ENCODE measurements around the gene C16orf92. TPM values are rescaled to one million over a fixed set of nuclear protein-coding genes. Genes with fewer than 3 reads are reported as not detected.

The C16orf92 gene
- total and polyA plus RNA-seq, 4 experiments from 2014 or later, result not detected

DNA sequence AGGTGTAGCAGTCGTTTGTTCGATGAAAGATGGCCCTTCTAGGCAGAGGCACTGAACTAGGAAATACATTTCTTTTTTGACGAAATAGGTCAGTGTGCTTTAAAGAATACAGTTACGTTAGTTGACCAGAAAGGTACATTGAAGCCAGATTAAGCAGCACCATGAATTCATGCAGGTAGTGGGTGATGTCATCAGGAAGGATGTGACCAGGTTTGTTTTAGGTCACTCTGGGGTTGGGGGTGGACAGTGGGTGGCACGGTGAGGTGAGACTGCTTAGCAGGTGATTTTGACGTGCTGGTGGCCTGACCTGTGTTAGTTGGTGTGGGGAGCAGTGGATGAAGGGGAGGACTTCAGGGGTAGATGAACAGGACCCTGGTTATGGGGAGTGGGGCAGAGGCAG is 23.4 kb upstream of the C16orf92 start:
- peaks cover 16 to 52% of the 10 kb centered on the region in 2 donors for H3K36me3 Mint-ChIP-seq
- POLR2A ChIA-PET (ENCODE audit: partially characterized antibody), result interaction anchor here (0.5 kb wide), 1 partner anchor 143 kb away, joined by 3 read pairs; no protein-coding TSS in a partner anchor
- Histone ChIP-seq H3K4me1 (ENCODE audit: insufficient read depth, low read length) (peaks cover 14% of the 10 kb centered on the region), H3K9me3 (ENCODE audit: control insufficient read depth in 1 of 2, low read length in 2 of 2) (no peaks in the 10 kb centered on the region), H3K27me3 (ENCODE audit: insufficient read depth, low read length) (no peaks in the 10 kb centered on the region), H3K36me3 (ENCODE audit: insufficient read depth, low read length) (peaks cover 13% of the 10 kb centered on the region), H3K27ac (ENCODE audit: low read depth, low read length) (no peak overlapping the region), H3K4me3 (ENCODE audit: low read length in 2 of 2) (no peak overlapping the region)
- CTCF ChIA-PET (ENCODE audit: partially characterized antibody), result no interaction called here
- H3K4me1 Mint-ChIP-seq, result peaks cover 8 to 41% (median 26%) of the 10 kb centered on the region in 4 donors
- no peaks in the 10 kb centered on the region for H3K9me3 Mint-ChIP-seq
- no peak overlapping the region for H3K4me3 Mint-ChIP-seq
- intact Hi-C loops (cut with micrococcal nuclease), result loop anchor here (10.0 kb wide), 1 partner anchor 185 kb away; the partner anchor contains the start of genes PAGR1 and PRRT2
- DNase-seq, result no peak
- H3K27me3 Mint-ChIP-seq, result no peaks in the 10 kb centered on the region
- peak overlapping the region in 3 of 7 donors; percentile 5 to 46 (median 26) for H3K27ac Mint-ChIP-seq

DNA sequence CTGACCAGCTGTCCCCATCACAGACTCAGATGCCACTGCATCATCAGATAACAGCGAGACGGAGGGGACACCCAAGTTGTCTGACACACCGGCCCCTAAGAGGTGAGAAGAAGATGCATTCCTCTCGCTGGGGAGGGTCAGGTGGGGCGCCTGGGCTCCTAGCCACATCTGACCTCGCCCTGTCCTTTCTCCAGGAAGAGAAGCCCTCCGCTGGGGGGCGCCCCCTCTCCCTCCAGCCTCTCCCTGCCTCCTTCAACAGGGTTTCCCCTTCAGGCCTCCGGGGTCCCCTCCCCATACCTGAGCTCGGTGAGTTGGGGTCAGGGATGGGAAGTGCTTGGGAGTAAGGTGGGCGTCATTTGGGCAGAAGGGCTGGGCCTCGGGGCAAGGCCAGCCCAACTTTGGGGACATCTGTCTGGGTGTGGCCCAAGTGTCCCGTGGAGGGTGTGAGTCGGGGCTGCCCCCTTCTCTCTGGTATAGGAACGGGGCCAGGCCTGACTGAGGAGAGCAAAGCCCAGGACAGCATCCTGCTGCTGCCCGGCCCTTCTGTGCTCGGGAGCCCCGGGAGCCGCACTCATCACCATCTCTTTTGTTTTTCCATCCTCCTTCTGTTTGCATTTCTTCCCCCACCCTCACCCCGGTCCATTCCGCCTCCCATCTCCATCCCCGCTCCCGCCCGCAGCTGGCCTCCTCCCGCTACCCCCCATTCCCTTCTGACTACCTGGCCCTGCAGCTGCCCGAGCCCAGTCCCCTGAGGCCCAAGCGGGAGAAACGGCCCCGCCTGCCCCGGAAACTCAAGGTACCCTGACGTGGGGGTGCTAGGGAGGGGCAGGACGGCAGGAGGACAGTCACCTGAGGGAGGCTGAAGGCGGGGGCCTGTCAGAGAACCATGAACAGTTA is 22.0 kb upstream of the C16orf92 start:
- DNase-seq, result no peak
- POLR2A ChIA-PET (ENCODE audit: partially characterized antibody), result no interaction called here
- no peak overlapping the region for H3K27ac ChIP-seq (ENCODE audit: low read depth, low read length)
- Mint-ChIP-seq H3K4me1 (peaks cover 8 to 28% (median 23%) of the 10 kb centered on the region in 4 donors), H3K36me3 (peaks cover 15 to 42% of the 10 kb centered on the region in 2 donors), H3K9me3 (no peaks in the 10 kb centered on the region), H3K27me3 (no peaks in the 10 kb centered on the region), H3K4me3 (no peak overlapping the region), H3K27ac (peak overlapping the region in 1 of 7 donors; percentile 66)
- H3K9me3 ChIP-seq (ENCODE audit: control insufficient read depth in 1 of 2, low read length in 2 of 2), result no peaks in the 10 kb centered on the region
- peaks cover 13% of the 10 kb centered on the region for H3K36me3 ChIP-seq (ENCODE audit: insufficient read depth, low read length)
- H3K27me3 ChIP-seq (ENCODE audit: insufficient read depth, low read length), result no peaks in the 10 kb centered on the region
- CTCF ChIA-PET (ENCODE audit: partially characterized antibody), result no interaction called here
- peaks cover 9% of the 10 kb centered on the region for H3K4me1 ChIP-seq (ENCODE audit: insufficient read depth, low read length)
- H3K4me3 ChIP-seq (ENCODE audit: low read length in 2 of 2), result no peak overlapping the region
- intact Hi-C loops (cut with micrococcal nuclease), result no loop called here

DNA sequence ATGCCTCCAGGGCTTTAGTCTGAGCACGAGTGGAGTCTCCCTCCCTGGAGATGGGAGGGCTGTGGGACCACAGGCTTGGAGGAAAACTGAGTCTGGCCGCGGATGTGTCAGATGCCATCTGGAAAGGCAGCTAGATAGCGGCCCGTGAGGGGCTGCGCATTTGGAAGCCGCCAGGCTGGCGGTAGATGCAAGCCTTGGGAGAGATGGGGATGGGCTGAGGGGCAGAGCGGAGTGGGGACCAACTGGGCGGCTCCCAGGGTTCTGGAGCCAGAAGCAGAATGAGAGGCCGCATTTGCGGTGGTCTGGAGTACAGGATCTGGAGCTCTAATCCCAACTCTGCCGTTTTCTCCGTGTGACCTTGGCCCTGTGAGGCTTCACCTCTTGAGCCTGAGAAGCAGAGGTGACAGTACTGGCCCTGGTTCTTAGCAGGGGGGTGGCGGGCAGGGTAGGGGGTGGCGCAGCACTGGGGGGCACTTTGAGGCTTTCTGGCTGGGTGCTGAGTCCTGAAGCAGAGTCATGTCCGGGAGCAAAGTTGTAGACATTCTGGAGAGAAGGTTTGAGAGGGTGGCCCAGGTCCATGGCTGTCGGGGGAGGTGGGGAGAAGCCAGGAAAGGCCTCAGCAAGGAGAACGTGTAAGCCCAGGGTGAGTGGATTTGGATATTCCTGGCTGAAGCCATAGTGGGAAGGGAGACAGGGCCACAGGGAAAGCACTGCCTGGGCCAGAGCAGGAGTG is 20.2 kb upstream of the C16orf92 start:
- no peaks in the 10 kb centered on the region for H3K4me1 ChIP-seq (ENCODE audit: insufficient read depth, low read length)
- ChIA-PET CTCF (ENCODE audit: partially characterized antibody) (no interaction called here), POLR2A (ENCODE audit: partially characterized antibody) (no interaction called here)
- intact Hi-C loops (cut with micrococcal nuclease), result no loop called here
- H3K27me3 ChIP-seq (ENCODE audit: insufficient read depth, low read length), result no peaks in the 10 kb centered on the region
- H3K9me3 Mint-ChIP-seq, result no peaks in the 10 kb centered on the region
- H3K4me3 ChIP-seq (ENCODE audit: low read length in 2 of 2), result no peak overlapping the region
- H3K4me3 Mint-ChIP-seq, result no peak overlapping the region
- no peaks in the 10 kb centered on the region for H3K27me3 Mint-ChIP-seq
- peak overlapping the region in 1 of 7 donors; percentile 42 for H3K27ac Mint-ChIP-seq
- peaks cover 12 to 31% of the 10 kb centered on the region in 2 donors for H3K36me3 Mint-ChIP-seq
- H3K27ac ChIP-seq (ENCODE audit: low read depth, low read length), result no peak overlapping the region
- no peaks in the 10 kb centered on the region for H3K9me3 ChIP-seq (ENCODE audit: control insufficient read depth in 1 of 2, low read length in 2 of 2)
- peaks cover 11% of the 10 kb centered on the region for H3K36me3 ChIP-seq (ENCODE audit: insufficient read depth, low read length)
- peaks cover 4 to 15% (median 13%) of the 10 kb centered on the region in 4 donors for H3K4me1 Mint-ChIP-seq
- DNase-seq, result no peak

DNA sequence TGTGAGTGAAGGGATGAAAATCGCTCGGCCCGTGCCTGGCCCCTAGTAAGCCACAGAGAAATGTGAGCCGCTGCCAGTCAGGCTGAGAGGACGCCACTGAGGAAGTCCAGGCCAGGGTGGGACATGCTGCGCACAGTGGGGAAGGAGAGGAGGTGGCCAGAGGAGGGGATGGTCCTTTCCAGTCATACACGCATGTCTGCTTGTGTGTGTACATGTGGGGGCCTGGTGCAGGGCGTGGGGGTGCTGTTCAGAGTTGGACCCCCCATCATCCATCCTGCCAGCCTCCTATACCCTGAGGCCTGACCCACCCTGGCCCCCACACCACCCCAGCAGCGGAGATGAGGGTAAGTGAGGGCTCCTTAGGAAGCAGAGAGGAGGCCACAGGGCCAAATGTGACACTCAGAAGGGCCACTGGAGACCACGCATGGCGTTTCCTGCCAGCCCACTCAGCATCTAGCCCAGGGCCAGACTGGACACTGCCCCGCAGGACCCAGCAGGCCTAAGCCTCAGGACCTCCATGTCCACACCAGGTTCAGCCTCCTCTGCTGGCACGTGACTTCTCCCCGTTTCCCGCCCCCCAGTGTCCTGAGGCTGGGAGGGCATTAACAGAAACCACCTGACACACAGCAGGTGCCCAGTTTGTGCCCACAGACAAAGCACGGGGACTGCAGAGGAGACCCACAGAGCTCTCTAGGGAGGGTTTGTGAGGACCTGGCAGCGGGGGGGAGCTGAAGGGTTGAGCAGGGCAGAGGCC is 19.2 kb upstream of the C16orf92 start:
- intact Hi-C loops (cut with micrococcal nuclease), result loop anchor here (2.0 kb wide), 1 partner anchor 303 kb away; no protein-coding TSS in a partner anchor
- Mint-ChIP-seq H3K36me3 (peaks cover 8 to 27% of the 10 kb centered on the region in 2 donors), H3K9me3 (no peaks in the 10 kb centered on the region), H3K27ac (no peak overlapping the region), H3K27me3 (peaks cover 0 to 5% of the 10 kb centered on the region in 2 donors), H3K4me3 (no peak overlapping the region), H3K4me1 (peaks cover 1 to 15% (median 8%) of the 10 kb centered on the region in 4 donors)
- Histone ChIP-seq H3K36me3 (ENCODE audit: insufficient read depth, low read length) (peaks cover 4% of the 10 kb centered on the region), H3K9me3 (ENCODE audit: control insufficient read depth in 1 of 2, low read length in 2 of 2) (no peaks in the 10 kb centered on the region), H3K27me3 (ENCODE audit: insufficient read depth, low read length) (no peaks in the 10 kb centered on the region), H3K4me1 (ENCODE audit: insufficient read depth, low read length) (no peaks in the 10 kb centered on the region), H3K27ac (ENCODE audit: low read depth, low read length) (no peak overlapping the region), H3K4me3 (ENCODE audit: low read length in 2 of 2) (no peak overlapping the region)
- no peak for DNase-seq
- CTCF ChIA-PET (ENCODE audit: partially characterized antibody), result interaction anchor here (1.0 to 3.2 kb wide), 3 partner anchors 7 to 305 kb away, joined by 3 to 16 read pairs (median 13); partner anchors contain the start of gene INO80E
- POLR2A ChIA-PET (ENCODE audit: partially characterized antibody), result interaction anchor here (0.9 to 1.8 kb wide), 3 partner anchors 8 to 196 kb away, joined by 3 to 6 read pairs (median 4); partner anchors contain the start of genes HIRIP3, INO80E and KCTD13

DNA sequence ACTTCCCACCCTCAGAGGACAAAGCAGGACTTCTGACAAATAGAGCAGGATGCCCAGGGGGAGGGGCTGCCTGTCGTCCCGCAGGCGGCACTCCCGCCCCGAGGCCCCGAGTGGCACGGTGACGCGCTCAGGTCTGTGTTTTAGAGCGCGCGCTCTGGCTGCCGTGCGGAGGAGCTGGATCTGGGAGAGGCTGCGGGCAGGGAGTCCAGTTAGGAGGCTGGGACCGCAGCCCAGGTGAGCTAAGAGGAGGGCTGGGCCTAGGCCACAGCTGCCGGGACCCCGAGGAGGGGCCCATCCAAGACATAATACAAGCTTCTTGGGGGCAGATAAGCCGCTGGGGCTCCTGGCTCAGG is 18.6 kb upstream of the C16orf92 start:
- H3K9me3 Mint-ChIP-seq, result no peaks in the 10 kb centered on the region
- no peak for DNase-seq
- Histone ChIP-seq H3K27me3 (ENCODE audit: insufficient read depth, low read length) (no peaks in the 10 kb centered on the region), H3K4me3 (ENCODE audit: low read length in 2 of 2) (no peak overlapping the region), H3K4me1 (ENCODE audit: insufficient read depth, low read length) (no peaks in the 10 kb centered on the region), H3K27ac (ENCODE audit: low read depth, low read length) (no peak overlapping the region), H3K36me3 (ENCODE audit: insufficient read depth, low read length) (peaks cover 4% of the 10 kb centered on the region), H3K9me3 (ENCODE audit: control insufficient read depth in 1 of 2, low read length in 2 of 2) (no peaks in the 10 kb centered on the region)
- intact Hi-C loops (cut with micrococcal nuclease), result loop anchor here (2.0 kb wide), 1 partner anchor 304 kb away; no protein-coding TSS in a partner anchor
- H3K4me3 Mint-ChIP-seq, result no peak overlapping the region
- ChIA-PET POLR2A (ENCODE audit: partially characterized antibody) (interaction anchor here (0.9 to 1.8 kb wide), 3 partner anchors 8 to 197 kb away, joined by 3 to 6 read pairs (median 4); partner anchors contain the start of genes HIRIP3, INO80E and KCTD13), CTCF (ENCODE audit: partially characterized antibody) (interaction anchor here (0.7 to 3.2 kb wide), 5 partner anchors 8 to 356 kb away, joined by 3 to 16 read pairs (median 10); partner anchors contain the start of gene INO80E)
- peaks cover 8 to 22% of the 10 kb centered on the region in 2 donors for H3K36me3 Mint-ChIP-seq
- peaks cover 1 to 10% (median 6%) of the 10 kb centered on the region in 4 donors for H3K4me1 Mint-ChIP-seq
- no peak overlapping the region for H3K27ac Mint-ChIP-seq
- H3K27me3 Mint-ChIP-seq, result peaks cover 0 to 9% of the 10 kb centered on the region in 2 donors

DNA sequence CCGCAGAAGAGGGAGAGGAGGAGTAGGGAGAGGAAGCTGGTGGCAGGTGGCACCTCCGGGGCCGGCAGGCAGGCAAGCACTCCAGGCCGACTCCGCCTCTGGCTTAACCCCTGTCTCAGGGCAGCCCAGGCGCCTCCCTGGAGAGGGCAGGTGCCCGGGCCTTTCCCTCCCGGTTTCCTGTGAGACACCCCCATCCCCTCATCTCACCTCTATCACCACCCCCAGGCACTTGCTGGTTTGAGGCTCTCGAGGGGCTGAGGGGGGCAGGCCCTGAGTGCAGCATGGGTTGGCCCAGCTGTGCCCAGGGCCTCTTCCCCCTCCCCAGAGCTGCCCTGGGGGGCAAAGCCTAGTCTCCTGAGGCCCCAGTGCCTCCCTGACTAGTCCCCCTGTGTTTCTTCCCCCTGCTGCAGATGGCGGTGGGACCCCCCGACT is 18.2 kb upstream of the C16orf92 start:
- no peak overlapping the region for H3K27ac ChIP-seq (ENCODE audit: low read depth, low read length)
- POLR2A ChIA-PET (ENCODE audit: partially characterized antibody), result interaction anchor here (0.9 to 1.8 kb wide), 7 partner anchors 9 to 313 kb away, joined by 3 to 6 read pairs (median 3); partner anchors contain the start of genes HIRIP3, INO80E and KCTD13
- Mint-ChIP-seq H3K4me3 (no peak overlapping the region), H3K4me1 (peaks cover 0 to 6% (median 3%) of the 10 kb centered on the region in 4 donors), H3K36me3 (peaks cover 8 to 18% of the 10 kb centered on the region in 2 donors), H3K27ac (no peak overlapping the region), H3K27me3 (peaks cover 0 to 11% of the 10 kb centered on the region in 2 donors), H3K9me3 (no peaks in the 10 kb centered on the region)
- CTCF ChIA-PET (ENCODE audit: partially characterized antibody), result interaction anchor here (0.7 to 3.2 kb wide), 9 partner anchors 8 to 357 kb away, joined by 3 to 16 read pairs (median 5); partner anchors contain the start of genes INO80E and TLCD3B
- intact Hi-C loops (cut with micrococcal nuclease), result loop anchor here (1.0 to 2.0 kb wide), 2 partner anchors 304 to 313 kb away; no protein-coding TSS in a partner anchor
- H3K27me3 ChIP-seq (ENCODE audit: insufficient read depth, low read length), result no peaks in the 10 kb centered on the region
- no peak for DNase-seq
- H3K9me3 ChIP-seq (ENCODE audit: control insufficient read depth in 1 of 2, low read length in 2 of 2), result no peaks in the 10 kb centered on the region
- no peaks in the 10 kb centered on the region for H3K4me1 ChIP-seq (ENCODE audit: insufficient read depth, low read length)
- no peak overlapping the region for H3K4me3 ChIP-seq (ENCODE audit: low read length in 2 of 2)
- H3K36me3 ChIP-seq (ENCODE audit: insufficient read depth, low read length), result peaks cover 4% of the 10 kb centered on the region

Measured in CD4-positive, alpha-beta memory T cell (primary cell).